GM19395 (cell line): ENCODE results near the gene KRTAP9-4.
"Not testable (repeated sequence)": the region's sequence is repeated elsewhere in the genome, so short reads cannot be mapped to it uniquely, and the experiment has no call there.

Experiments
- ATAC-seq: cut with Tn5 transposase; IDR thresholded peaks from one replicate; pipeline ENCODE4 v1.9.1; 2021; ENCODE audit warnings: mild to moderate bottlenecking, moderate library complexity; ENCODE audit not compliant: unreplicated experiment

Gene KRTAP9-4, protein sequence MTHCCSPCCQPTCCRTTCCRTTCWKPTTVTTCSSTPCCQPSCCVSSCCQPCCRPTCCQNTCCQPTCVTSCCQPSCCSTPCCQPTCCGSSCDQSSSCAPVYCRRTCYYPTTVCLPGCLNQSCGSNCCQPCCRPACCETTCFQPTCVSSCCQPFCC

DNA sequence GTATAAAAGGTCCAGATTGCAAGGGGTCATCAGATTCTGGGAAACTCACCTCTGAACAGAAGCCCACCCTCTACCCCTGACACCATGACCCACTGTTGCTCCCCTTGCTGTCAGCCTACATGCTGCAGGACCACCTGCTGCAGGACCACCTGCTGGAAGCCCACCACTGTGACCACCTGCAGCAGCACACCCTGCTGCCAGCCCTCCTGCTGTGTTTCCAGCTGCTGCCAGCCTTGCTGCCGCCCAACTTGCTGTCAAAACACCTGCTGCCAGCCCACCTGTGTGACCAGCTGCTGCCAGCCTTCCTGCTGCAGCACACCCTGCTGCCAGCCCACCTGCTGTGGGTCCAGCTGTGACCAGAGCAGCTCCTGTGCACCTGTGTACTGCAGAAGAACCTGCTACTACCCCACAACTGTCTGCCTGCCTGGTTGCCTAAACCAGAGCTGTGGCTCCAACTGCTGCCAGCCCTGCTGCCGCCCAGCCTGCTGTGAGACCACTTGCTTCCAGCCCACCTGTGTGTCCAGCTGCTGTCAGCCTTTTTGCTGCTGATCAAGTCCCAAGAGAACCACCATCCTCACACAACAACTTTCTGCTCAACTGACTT, at the start of gene KRTAP9-4:
TSS of gene KRTAP9-4 (plus strand) at position 51 of the 604 bp plus-strand sequence. CDS start at position 85, 34 bp downstream.
- ATAC-seq = not testable (repeated sequence)

DNA sequence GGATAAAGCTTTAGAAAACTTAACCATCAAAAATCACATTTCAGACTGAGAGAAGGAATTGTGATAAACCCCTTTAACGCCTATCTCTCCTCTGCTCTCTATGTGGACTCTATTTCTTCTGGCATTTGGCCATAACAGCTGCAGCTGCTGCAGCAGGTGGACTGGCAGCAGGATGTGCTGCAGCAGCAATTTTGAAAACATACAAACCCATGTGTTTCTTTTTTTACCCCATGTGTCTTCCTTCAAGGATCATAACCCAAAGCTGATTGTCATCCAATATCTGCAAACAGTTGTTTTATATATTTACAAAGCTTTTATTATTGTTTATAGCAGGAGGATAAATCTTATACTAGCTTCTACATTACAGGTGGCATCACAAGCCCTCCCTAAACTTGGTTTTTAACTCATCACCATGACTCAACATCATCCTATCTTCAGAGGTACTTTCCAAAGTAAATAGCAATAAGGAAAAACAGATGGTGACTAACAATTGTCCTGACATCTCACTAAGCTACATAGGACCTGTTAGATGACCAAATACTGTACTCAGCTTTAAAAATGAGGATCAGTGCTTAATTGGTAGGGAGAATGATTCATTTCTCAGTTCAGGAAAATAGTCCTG, 37.5 kb upstream of the KRTAP9-4 start:
- no peak for ATAC-seq

DNA sequence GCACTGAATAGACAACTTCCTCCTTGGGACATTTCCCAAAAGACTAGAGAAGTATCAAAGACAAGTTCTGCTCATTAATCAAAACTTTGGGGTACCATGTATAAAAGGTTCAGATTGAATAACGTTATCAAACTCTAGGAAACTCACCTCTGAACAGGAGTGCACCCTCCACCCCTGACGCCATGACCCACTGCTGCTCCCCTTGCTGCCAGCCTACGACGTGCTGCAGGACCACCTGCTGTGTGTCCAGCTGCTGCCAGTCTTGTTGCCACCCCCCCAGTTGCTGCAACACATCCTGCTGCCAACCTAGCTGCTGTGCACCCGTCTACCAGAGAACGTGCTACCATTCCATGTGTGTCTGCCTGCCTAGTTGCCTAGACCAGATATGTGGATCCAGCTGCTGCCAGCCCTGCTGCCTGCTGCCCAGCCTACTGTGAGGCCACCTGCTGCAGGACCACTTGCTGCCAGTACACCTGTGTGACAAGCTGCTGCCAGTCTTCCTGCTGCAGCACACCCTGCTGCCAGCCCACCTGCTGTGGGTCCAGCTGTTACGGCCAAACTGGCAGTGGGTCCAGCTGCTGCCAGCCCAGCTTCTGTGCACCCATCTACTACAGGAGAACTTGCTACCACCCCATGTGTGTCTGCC, 36.8 kb upstream of the KRTAP9-4 start:
- ATAC-seq = no peak

DNA sequence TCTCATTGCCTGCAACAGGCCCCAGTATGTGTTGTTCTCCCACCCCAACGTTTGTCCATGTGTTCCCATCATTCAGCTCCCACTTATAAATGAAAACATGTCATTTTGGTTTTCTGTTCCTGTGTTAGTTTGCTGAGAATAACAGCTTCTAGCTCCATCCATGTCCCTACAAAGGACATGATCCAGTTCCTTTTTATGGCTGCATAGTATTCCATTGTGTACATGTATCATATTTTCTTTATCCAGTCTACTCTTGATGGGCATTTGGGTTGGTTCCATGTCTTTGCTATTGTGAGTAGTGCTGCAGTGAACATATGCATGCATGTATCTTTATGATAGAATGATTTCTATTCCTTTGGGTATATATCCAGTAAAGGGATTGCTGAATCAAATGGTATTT, 33.8 kb upstream of the KRTAP9-4 start:
- no peak for ATAC-seq

DNA sequence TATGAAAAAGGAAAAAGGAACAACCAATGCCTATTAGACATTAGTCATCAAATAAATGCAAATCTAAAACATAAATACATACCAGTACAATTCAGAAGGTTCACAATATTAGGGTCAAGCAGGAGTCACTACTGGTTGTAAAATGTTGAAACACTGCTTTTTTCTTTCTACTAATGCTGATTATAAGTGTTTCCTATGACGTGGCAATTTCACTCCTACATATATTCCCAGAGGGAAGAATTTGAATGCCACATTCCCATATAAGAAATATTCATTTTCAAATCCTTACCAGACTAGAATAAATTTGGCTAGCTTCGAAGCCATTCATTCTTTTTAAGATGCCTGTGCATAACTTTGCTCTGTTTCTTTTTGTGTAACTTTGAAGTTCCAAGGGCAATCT, 25.7 kb upstream of the KRTAP9-4 start:
- ATAC-seq = no peak

DNA sequence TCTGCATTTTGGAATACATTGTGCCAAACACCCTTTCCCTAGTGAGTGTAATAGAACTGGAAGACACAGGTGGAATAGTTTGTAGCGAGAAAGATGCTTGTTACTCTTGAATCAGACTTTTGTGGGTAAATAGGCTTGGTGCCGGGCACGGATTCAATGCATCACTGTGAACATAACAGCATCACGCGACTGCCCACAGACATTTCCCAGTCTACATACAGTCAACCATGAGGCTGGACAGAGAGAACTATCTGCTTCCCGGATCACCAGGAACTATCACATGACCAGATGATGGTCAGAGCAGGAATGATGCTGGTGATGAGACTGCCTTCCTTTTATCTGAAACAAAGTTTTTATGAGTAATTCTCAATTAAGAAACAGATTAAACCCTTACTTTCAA, 23.4 kb upstream of the KRTAP9-4 start:
- ATAC-seq = no peak

DNA sequence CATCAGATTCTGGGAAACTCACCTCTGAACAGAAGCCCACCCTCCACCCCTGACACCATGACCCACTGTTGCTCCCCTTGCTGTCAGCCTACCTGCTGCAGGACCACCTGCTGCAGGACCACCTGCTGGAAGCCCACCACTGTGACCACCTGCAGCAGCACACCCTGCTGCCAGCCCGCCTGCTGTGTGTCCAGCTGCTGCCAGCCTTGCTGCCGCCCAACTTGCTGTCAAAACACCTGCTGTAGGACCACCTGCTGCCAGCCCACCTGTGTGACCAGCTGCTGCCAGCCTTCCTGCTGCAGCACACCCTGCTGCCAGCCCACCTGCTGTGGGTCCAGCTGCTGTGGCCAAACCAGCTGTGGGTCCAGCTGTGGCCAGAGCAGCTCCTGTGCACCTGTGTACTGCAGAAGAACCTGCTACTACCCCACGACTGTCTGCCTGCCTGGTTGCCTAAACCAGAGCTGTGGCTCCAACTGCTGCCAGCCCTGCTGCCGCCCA, 22.8 kb upstream of the KRTAP9-4 start, which contains the start of gene KRTAP9-2:
TSS of gene KRTAP9-2 (plus strand) at position 51 of the 498 bp plus-strand sequence. CDS start at position 58, 7 bp downstream.
- ATAC-seq = not testable (repeated sequence)

DNA sequence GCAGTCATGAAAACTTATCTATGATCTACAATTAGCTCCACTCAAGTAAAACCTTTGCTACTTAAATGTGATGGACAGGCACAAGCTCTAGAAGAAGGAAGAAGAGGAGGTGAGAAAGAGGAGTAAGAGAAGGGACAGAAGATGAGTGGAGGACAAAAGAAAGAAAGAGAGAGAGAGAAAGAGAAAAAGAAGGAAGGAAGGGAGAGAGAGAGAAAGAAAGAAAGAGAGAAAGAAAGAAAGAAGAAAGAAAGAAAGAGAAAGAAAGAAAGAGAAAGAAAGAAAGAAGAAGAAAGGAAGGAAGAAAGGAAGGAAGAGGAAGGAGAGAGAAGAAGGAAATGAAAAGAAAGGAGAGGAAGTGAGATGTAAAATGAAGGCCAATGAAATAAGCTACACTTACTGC, 19.4 kb upstream of the KRTAP9-4 start:
- ATAC-seq = no peak

DNA sequence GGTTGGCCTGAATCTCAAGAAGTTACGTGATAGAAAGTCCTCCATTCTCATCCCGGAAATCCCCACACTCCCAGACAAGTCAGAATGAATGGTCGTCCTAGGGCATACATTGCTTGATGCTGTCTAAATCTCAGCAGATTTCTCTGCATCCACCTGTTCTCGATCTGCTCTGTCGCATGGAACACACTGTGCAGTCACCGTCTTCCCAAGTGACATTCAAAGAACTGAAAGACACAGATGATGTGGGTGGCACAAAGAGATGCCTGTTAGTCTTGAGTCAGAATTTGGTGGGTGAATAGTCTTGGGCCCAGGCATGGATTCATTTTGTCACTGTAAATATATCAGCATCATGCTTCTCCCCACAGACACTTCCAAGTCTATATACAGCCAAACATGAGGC, 17.8 kb upstream of the KRTAP9-4 start:
- no peak for ATAC-seq

DNA sequence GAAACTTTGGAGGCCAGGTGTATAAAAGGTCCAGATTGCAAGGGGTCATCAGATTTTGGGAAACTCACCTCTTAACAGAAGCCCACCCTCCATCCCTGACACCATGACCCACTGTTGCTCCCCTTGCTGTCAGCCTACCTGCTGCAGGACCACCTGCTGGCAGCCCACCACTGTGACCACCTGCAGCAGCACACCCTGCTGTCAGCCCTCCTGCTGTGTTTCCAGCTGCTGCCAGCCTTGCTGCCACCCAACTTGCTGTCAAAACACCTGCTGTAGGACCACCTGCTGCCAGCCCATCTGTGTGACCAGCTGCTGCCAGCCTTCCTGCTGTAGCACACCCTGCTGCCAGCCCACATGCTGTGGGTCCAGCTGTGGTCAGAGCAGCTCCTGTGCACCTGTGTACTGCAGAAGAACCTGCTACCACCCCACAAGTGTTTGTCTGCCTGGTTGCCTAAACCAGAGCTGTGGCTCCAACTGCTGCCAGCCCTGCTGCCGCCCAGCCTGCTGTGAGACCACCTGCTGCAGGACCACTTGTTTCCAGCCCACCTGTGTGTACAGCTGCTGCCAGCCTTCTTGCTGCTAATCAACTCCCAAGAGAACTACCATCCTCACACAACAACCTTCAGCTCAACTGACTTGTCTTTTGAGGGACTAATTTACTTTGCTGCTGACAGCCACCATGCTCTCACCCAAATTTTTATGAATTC, 16.9 kb upstream of the KRTAP9-4 start, which contains the start of gene KRTAP9-3:
TSS of gene KRTAP9-3 (plus strand) at position 51 of the 707 bp plus-strand sequence. CDS start at position 104, 53 bp downstream.
- ATAC-seq = not testable (repeated sequence)

DNA sequence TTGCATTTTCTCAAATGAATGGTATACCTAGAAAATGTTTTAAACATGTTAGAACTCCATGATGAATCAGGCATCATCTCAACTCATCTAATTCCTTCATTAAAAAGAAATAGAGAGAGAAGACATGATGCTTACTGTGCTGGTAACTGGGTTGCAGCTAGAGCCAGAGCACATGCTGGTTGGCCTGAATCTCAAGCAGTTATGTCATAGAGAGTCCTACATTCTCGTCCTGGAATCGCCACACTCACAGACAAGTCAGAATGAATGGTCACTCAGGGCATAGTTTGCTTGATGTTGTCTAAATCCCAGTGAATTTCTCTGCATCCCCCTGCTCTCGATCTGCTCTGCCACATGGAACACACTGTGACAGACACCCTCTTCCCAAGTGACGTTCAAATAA, 12.4 kb upstream of the KRTAP9-4 start:
- not testable (repeated sequence) for ATAC-seq

DNA sequence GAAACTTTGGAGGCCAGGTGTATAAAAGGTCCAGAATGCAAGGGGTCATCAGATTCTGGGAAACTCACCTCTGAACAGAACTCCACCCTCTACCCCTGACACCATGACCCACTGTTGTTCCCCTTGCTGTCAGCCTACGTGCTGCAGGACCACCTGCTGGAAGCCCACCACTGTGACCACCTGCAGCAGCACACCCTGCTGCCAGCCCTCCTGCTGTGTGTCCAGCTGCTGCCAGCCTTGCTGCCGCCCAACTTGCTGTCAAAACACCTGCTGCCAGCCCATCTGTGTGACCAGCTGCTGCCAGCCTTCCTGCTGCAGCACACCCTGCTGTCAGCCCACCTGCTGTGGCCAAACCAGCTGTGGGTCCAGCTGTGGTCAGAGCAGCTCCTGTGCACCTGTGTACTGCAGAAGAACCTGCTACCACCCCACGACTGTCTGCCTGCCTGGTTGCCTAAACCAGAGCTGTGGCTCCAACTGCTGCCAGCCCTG, 11.5 kb upstream of the KRTAP9-4 start, which contains the start of gene KRTAP9-8:
TSS of gene KRTAP9-8 (plus strand) at position 51 of the 489 bp plus-strand sequence. CDS start at position 104, 53 bp downstream.
- not testable (repeated sequence) for ATAC-seq

DNA sequence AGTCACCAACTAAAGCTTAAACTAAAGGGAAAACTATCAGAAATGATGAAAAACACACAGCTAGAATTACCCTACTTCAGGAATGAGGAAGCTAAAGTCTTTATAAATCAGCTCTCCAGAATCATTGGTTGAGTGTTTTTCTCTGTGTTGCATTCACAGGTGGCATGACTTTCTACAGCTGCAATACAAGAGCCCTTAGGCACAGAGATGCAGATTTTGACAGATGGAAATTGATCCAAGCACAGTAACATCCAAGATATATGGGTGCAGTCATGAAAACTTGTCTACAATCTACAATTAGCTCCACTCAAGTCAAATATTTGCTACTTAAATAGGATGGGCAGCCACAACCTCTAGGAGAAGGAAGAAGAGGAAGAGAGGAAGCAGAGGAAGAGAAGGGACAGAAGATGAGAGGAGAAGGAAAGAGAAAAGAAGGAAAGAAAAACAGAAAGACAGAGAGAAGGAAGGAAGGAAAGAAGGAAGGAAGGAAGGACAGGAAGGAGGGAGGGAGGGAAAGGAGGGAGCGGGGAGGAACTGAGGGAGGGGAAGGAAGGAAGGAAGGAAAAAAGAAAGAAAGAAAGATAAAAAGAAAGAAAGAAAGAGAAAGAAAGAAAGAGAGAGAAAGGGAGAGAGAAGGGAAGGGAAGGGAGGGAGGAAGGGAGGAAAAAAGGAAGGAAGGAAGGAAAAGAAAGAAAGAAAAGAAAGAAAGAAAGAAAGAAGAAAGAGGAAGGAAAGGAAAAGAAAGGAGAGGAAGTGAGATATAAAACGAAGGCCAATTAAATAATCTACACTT, 2.3 kb upstream of the KRTAP9-4 start:
- ATAC-seq = not testable (repeated sequence)

DNA sequence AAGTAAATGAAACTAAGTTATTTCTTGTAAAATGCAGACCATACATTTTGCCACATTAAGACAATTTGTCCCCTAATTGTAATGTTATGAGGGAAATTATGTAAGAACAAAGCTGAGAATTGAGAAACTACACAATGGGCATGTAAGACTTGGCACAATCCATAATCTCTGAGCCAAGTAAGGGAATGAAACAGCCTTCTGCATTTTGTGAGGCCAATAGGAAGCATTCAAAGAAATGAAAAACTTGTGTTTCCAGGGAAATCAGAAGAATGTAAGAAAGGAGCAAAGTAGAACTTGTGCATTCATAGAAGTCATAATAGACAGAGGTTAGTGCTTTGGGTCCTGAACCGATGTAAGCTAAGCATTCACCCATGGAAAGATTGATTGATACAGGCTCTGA, 1.8 kb downstream of the KRTAP9-4 start:
- no peak for ATAC-seq

DNA sequence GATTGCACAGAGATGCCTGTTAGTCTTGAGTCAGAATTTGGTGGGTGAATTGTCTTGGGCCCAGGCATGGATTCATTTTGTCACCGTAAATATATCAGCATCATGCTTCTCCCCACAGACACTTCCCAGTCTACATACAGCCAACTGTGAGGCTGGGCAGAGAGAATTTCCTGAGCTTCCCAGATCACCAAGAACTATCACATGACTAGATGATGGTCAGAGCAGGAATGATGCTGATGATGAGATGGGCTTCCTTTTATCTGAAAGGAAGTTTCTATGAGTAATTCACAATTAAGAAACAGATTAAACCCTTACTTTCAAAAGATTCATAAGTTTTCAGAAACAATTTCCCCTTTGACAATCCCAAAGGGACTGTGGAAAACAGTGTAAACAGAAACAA, 5.4 kb downstream of the KRTAP9-4 start:
- no peak for ATAC-seq

DNA sequence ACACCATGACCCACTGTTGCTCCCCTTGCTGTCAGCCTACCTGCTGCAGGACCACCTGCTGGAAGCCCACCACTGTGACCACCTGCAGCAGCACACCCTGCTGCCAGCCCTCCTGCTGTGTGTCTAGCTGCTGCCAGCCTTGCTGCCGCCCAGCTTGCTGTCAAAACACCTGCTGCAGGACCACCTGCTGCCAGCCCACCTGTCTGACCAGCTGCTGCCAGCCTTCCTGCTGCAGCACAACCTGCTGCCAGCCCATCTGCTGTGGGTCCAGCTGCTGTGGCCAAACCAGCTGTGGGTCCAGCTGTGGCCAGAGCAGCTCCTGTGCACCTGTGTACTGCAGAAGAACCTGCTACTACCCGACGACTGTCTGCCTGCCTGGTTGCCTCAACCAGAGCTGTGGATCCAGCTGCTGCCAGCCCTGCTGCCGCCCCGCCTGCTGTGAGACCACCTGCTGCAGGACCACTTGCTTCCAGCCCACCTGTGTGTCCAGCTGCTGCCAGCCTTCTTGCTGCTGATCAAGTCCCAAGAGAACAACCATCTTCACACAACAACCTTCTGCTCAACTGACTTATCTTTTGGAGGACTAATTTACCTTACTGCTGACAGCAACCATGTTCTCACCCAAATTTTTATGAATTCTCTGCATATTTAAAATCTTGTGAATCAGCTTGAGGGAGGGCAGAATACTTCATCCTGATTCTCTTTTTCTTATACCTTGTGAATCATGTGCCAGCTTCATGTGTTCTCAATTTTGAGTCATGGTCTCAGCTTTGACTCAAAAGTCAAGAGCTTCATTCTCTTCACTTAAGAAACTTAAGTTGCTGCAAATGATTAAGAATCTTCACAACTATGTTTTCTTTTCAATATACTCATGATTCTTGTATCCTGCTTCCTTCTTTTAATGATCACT, 6.1 kb downstream of the KRTAP9-4 start, which contains the start of gene KRTAP9-9:
TSS of gene KRTAP9-9 (plus strand) at position 4 of the 910 bp plus-strand sequence.
- ATAC-seq = not testable (repeated sequence)

DNA sequence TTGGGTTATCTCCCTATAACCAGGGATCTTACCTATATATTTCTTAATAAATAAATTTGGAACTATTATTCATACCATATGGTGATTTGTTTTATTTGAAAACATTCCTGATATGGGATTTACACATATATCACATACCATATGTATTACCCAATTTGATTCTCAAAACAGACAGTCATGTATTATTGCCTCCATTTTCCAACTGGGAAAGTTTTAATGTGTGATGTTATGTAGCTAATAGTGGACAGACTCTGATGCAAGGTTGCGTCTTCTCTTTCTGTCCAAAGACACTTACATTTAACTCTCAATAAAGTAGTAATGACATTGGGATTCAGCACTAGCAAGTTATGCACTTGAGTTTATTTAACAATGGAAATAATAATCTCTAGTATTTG, 6.8 kb downstream of the KRTAP9-4 start:
- no peak for ATAC-seq

DNA sequence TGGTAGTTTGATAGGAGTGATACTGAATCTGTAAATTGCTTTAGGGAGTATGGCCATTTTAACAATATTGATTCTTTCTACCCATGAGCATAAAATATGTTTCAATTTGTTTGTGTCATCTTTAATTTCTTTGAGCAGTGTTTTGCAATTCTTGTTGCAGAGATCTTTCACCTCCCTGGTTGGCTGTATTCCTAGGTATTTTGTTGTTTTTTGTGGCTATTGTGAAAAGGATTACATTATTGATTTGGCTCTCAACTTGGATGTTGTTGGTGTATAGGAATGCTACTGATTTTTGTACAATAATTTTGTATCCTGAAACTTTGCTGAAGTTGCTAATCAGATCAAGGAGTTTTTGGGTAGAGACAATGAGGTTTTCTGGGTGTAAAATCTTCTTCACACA, 8.9 kb downstream of the KRTAP9-4 start:
- no peak for ATAC-seq

DNA sequence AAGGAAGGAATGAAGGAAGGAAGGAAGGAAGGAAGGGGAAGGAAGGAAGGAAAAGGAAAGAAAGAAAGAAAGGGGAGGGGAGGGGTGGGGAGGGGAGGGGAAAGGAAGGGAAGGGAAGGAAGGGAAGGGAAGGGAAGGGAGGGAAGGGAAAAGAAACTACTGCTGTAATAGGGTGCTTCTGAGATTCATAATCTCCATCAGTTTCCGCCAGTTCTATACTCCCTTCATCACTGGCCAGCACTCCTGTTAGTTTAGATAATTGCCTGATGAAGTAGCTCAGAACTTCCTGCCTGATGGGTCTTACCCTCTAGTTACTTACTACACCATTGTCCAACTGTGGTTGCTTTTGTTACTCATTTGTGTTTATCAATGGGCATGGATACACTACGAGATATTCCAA, 13.7 kb downstream of the KRTAP9-4 start:
- ATAC-seq = no peak
